ENCODE data around the gene TTLL5.

The TTLL5 gene

GRCh38 chr14:75752907-75753594 is 92.0 kb downstream of the TTLL5 start:
- TF ChIP-seq CTCF (conservative IDR thresholded peaks at IDR 0.05; ENCODE audit: low read depth, low read length), result no peak
- Histone ChIP-seq H3K27ac (no peak overlapping the region), H3K79me2 (ENCODE audit: insufficient read depth, low read depth) (no peaks in the 10 kb centered on the region), H4K20me1 (ENCODE audit: insufficient read depth) (no peaks in the 10 kb centered on the region), H3K4me3 (IDR thresholded peaks at IDR 0.05; ENCODE audit: insufficient read depth, low read depth, low read length) (no peak overlapping the region), H3K36me3 (ENCODE audit: insufficient read depth) (no peaks in the 10 kb centered on the region), H2AFZ (ENCODE audit: low read depth) (no peak overlapping the region), H3K9ac (no peak overlapping the region), H3K4me2 (no peak overlapping the region), H3K4me1 (ENCODE audit: low read depth, poor library complexity, severe bottlenecking) (no peaks in the 10 kb centered on the region), H3K27me3 (ENCODE audit: insufficient read depth, low read depth) (no peaks in the 10 kb centered on the region)

GRCh38 chr14:75753696-75754095 is 92.7 kb downstream of the TTLL5 start:
- no peak overlapping the region for H2AFZ ChIP-seq (ENCODE audit: low read depth)

GRCh38 chr14:75757644-75758402 is 96.8 kb downstream of the TTLL5 start:
- Histone ChIP-seq H3K36me3 (ENCODE audit: insufficient read depth) (no peaks in the 10 kb centered on the region), H3K4me2 (no peak overlapping the region), H3K27me3 (ENCODE audit: insufficient read depth, low read depth) (no peaks in the 10 kb centered on the region), H4K20me1 (ENCODE audit: insufficient read depth) (no peaks in the 10 kb centered on the region), H3K4me1 (ENCODE audit: low read depth, poor library complexity, severe bottlenecking) (no peaks in the 10 kb centered on the region), H2AFZ (ENCODE audit: low read depth) (no peak overlapping the region), H3K4me3 (IDR thresholded peaks at IDR 0.05; ENCODE audit: insufficient read depth, low read depth, low read length) (no peak overlapping the region), H3K79me2 (ENCODE audit: insufficient read depth, low read depth) (no peaks in the 10 kb centered on the region), H3K9ac (no peak overlapping the region), H3K27ac (no peak overlapping the region)
- no peak for TF ChIP-seq CTCF (conservative IDR thresholded peaks at IDR 0.05; ENCODE audit: low read depth, low read length)

More at GRCh38 chr14:75753696-75754095, 92.7 kb downstream of the TTLL5 start:
- Histone ChIP-seq H3K27ac (no peak overlapping the region), H3K36me3 (ENCODE audit: insufficient read depth) (no peaks in the 10 kb centered on the region), H3K4me1 (ENCODE audit: low read depth, poor library complexity, severe bottlenecking) (no peaks in the 10 kb centered on the region), H3K27me3 (ENCODE audit: insufficient read depth, low read depth) (no peaks in the 10 kb centered on the region), H3K79me2 (ENCODE audit: insufficient read depth, low read depth) (no peaks in the 10 kb centered on the region), H3K9ac (no peak overlapping the region), H3K4me3 (IDR thresholded peaks at IDR 0.05; ENCODE audit: insufficient read depth, low read depth, low read length) (no peak overlapping the region), H4K20me1 (ENCODE audit: insufficient read depth) (no peaks in the 10 kb centered on the region), H3K4me2 (no peak overlapping the region)
- no peak for TF ChIP-seq CTCF (conservative IDR thresholded peaks at IDR 0.05; ENCODE audit: low read depth, low read length)

- Histone ChIP-seq H2AFZ (ENCODE audit: low read depth) (no peak overlapping the region), H3K4me3 (IDR thresholded peaks at IDR 0.05; ENCODE audit: insufficient read depth, low read depth, low read length) (no peak overlapping the region), H3K36me3 (ENCODE audit: insufficient read depth) (no peaks in the 10 kb centered on the region), H3K9ac (no peak overlapping the region), H3K4me1 (ENCODE audit: low read depth, poor library complexity, severe bottlenecking) (no peaks in the 10 kb centered on the region), H3K27ac (no peak overlapping the region), H4K20me1 (ENCODE audit: insufficient read depth) (no peaks in the 10 kb centered on the region), H3K4me2 (no peak overlapping the region), H3K79me2 (ENCODE audit: insufficient read depth, low read depth) (no peaks in the 10 kb centered on the region), H3K27me3 (ENCODE audit: insufficient read depth, low read depth) (no peaks in the 10 kb centered on the region)
- no peak for TF ChIP-seq CTCF (conservative IDR thresholded peaks at IDR 0.05; ENCODE audit: low read depth, low read length)
These were observed 103.0 kb downstream of the TTLL5 start for GRCh38 chr14:75764020-75764419.

Data from KMS-11 (cell line).